OCI-LY1 (cell line): Measurements from ENCODE around the gene CKS2.

ENCODE experiments used
- H2AFZ ChIP-seq: fragments of 200-600 bp; sonication (generic), shearing (Covaris generic); 2 replicates; pipeline ENCODE4 v1.6.0; 2014; ENCODE audit warnings: antibody characterized with exemption, mild to moderate bottlenecking, low read length
- H3F3A ChIP-seq: fragments of 200-600 bp; sonication (generic), shearing (Covaris generic); 2 replicates; pipeline ENCODE4 v1.6.0; 2014; ENCODE audit warnings: mild to moderate bottlenecking, antibody characterized with exemption, low read length, moderate library complexity; ENCODE audit not compliant: insufficient read depth
- H3K27ac ChIP-seq: fragments of 200-600 bp; sonication (generic); 2 replicates; pipeline ENCODE4 v1.5.1; 2014; ENCODE audit warnings: low read length, mixed run types, mild to moderate bottlenecking, low read depth; ENCODE audit not compliant: poor library complexity, severe bottlenecking
- H3K27me3 ChIP-seq: fragments of 200-600 bp; sonication (generic); 2 replicates; pipeline ENCODE4 v1.6.0; 2014; ENCODE audit warnings: antibody characterized with exemption, mild to moderate bottlenecking, low read length, moderate library complexity; ENCODE audit not compliant: insufficient read depth
- H3K36me3 ChIP-seq: fragments of 200-600 bp; sonication (generic); 2 replicates; pipeline ENCODE4 v1.6.1; 2014; ENCODE audit warnings: mild to moderate bottlenecking, antibody characterized with exemption, low read length, moderate library complexity, mixed read lengths; ENCODE audit not compliant: insufficient read depth
- H3K4me1 ChIP-seq: fragments of 200-600 bp; sonication (generic); 2 replicates; pipeline ENCODE4 v1.5.1; 2014; ENCODE audit warnings: mild to moderate bottlenecking, low read length, moderate library complexity; ENCODE audit not compliant: insufficient read depth, severe bottlenecking
- H3K4me2 ChIP-seq: fragments of 200-600 bp; sonication (generic), shearing (Covaris generic); 2 replicates; pipeline ENCODE4 v1.6.1; 2014; ENCODE audit warnings: low read length
- H3K4me3 ChIP-seq: fragments of 200-600 bp; sonication (generic); 2 replicates; pipeline ENCODE4 v1.5.1; 2014; ENCODE audit warnings: low read length, low read depth, mild to moderate bottlenecking, mixed read lengths; ENCODE audit not compliant: poor library complexity, severe bottlenecking
- H3K79me2 ChIP-seq: fragments of 200-600 bp; shearing (Covaris generic); 2 replicates; pipeline ENCODE4 v1.6.1; 2016; ENCODE audit warnings: mixed run types, low read length, mixed read lengths; ENCODE audit not compliant: insufficient read depth
- H3K9ac ChIP-seq: fragments of 200-600 bp; sonication (generic), shearing (Covaris generic); 2 replicates; pipeline ENCODE4 v1.6.1; 2014; ENCODE audit warnings: mild to moderate bottlenecking, low read length, mixed read lengths
- H3K9me2 ChIP-seq: fragments of 200-600 bp; sonication (generic), shearing (Covaris generic); 2 replicates; pipeline ENCODE4 v1.6.1; 2014; ENCODE audit warnings: low read depth, mild to moderate bottlenecking, low read length, mixed read lengths
- H3K9me3 ChIP-seq: fragments of 200-600 bp; shearing (Covaris generic); 2 replicates; pipeline ENCODE4 v1.6.1; 2014; ENCODE audit warnings: low read length, mixed read lengths
- H4K20me1 ChIP-seq: fragments of 200-600 bp; sonication (generic), shearing (Covaris generic); 2 replicates; pipeline ENCODE4 v1.6.0; 2016; ENCODE audit warnings: mild to moderate bottlenecking, low read length; ENCODE audit not compliant: insufficient read depth
- EZH2 ChIP-seq: fragments of 200-600 bp; sonication (generic), shearing (Covaris generic); IDR thresholded peaks from 2 replicates; pipeline ENCODE4 v1.8.0; 2017; ENCODE audit warnings: borderline replicate concordance, mixed run types, mild to moderate bottlenecking, antibody characterized with exemption, low read length, moderate library complexity, mixed read lengths
- TF ChIP-seq, protein P1 (sequence below): fragments of 200-600 bp; sonication (generic), shearing (Covaris generic); IDR thresholded peaks from 2 replicates; pipeline ENCODE4 v1.5.1; 2017; ENCODE audit warnings: mild to moderate bottlenecking, antibody characterized with exemption, low read length, moderate library complexity, mixed read lengths

CKS2 gene

DNA sequence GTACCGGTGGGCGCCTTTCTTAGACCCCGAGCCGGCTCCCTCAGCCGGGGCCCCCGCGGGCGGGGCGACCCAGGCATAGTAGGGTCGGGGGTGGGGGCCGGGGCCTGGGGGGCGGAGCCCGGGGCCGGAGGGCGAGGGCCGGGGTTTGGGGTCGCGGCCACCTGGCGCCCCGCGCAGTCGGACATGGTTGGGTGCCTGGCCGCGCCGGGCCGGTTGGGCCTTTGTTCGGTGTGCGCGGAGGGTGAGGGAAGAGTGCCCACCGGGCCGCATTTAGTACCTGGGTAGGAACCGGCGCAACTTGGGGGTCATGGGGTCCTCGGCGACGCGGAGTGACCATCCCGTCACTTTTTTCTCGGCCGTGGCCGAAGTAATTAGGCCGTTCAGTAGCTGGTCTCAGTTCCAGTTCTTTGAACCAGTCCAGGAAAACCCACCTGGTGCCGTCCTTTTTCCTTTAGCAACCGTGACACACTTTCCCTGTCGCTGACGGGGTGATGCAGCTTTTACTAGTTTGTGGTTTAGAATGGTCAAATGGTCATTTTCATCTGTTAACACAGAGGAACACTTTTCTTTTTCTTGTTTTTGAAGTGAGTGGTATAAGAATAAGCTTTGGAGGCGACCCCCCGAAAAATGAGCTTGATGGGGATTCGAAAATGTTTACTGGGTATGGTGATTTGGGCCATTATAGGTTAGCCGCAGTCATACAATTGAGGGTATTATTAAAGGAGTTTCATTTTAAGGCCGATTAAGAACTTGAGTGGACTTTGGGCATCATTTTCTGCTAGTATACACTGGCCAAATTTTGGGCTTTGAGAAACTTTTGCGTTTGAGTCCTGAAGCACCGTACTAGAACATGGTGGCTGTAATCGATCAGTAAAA, 589 bp downstream of the CKS2 start:
- no peak for TF ChIP-seq EZH2
- TF ChIP-seq, protein P1, sequence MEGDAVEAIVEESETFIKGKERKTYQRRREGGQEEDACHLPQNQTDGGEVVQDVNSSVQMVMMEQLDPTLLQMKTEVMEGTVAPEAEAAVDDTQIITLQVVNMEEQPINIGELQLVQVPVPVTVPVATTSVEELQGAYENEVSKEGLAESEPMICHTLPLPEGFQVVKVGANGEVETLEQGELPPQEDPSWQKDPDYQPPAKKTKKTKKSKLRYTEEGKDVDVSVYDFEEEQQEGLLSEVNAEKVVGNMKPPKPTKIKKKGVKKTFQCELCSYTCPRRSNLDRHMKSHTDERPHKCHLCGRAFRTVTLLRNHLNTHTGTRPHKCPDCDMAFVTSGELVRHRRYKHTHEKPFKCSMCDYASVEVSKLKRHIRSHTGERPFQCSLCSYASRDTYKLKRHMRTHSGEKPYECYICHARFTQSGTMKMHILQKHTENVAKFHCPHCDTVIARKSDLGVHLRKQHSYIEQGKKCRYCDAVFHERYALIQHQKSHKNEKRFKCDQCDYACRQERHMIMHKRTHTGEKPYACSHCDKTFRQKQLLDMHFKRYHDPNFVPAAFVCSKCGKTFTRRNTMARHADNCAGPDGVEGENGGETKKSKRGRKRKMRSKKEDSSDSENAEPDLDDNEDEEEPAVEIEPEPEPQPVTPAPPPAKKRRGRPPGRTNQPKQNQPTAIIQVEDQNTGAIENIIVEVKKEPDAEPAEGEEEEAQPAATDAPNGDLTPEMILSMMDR = no peak
- H2AFZ ChIP-seq = no peak overlapping the region
- peak overlapping the region; percentile 95 for H3K4me3 ChIP-seq
- peak overlapping the region; percentile 92 for H3K27ac ChIP-seq
- H3K4me2 ChIP-seq = peak overlapping the region; percentile 93
- H3K9ac ChIP-seq = peak overlapping the region; percentile 96
- H3K9me2 ChIP-seq = no peaks in the 10 kb centered on the region
- H4K20me1 ChIP-seq = no peaks in the 10 kb centered on the region
- no peaks in the 10 kb centered on the region for H3K27me3 ChIP-seq
- peaks cover 51% of the 10 kb centered on the region for H3K4me1 ChIP-seq
- no peaks in the 10 kb centered on the region for H3K9me3 ChIP-seq
- H3K79me2 ChIP-seq = peaks cover 53% of the 10 kb centered on the region
- H3F3A ChIP-seq = peaks cover 9% of the 10 kb centered on the region
- H3K36me3 ChIP-seq = peaks cover 62% of the 10 kb centered on the region

DNA sequence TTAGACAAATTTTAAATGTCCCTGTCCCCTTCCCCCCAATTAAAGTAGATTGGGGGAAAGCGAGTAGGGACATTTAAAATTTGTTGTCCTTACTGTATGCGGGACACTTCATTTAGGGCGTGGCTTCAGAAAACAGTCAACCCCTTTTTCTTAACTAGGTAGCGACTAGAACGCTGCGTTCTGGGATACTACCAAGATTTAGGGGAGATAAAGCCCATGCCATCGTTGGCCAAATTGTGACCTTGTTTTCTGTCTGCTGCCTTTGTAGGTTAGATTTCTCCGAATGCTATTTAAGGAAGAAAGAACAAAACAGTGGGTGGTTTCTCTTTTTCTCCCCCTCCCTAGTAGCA, 1.2 kb downstream of the CKS2 start:
- TF ChIP-seq EZH2 = no peak
- TF ChIP-seq, protein P1 = no peak
- Histone ChIP-seq H3K4me3 (peak overlapping the region; percentile 95), H3K9ac (peak overlapping the region; percentile 96), H3K4me2 (peak overlapping the region; percentile 93), H3K36me3 (peaks cover 65% of the 10 kb centered on the region), H3K9me3 (no peaks in the 10 kb centered on the region), H3F3A (peaks cover 15% of the 10 kb centered on the region), H2AFZ (no peak overlapping the region), H3K79me2 (peaks cover 53% of the 10 kb centered on the region), H4K20me1 (no peaks in the 10 kb centered on the region), H3K4me1 (peaks cover 57% of the 10 kb centered on the region), H3K27ac (peak overlapping the region; percentile 92), H3K9me2 (no peaks in the 10 kb centered on the region), H3K27me3 (no peaks in the 10 kb centered on the region)

DNA sequence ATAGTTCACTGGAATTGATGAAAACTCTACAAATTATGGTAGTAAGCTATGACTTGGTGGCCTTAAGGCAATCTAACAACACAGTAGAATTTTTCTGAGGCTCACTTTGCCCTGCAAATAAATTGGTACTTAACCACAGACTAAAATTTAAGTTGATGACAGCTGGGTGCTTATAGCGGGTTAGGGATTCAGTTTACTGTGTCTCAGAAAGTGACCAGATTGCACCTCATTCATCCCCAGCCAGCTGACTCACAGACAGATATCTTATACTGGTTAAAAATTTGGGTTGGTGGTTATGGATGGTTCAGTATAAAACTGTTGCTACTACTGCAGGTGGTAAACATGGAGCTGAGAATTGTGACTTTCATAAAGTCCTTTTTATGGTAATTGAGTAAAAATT, 2.8 kb downstream of the CKS2 start:
- peaks cover 22% of the 10 kb centered on the region for H3F3A ChIP-seq
- H3K9me3 ChIP-seq = no peaks in the 10 kb centered on the region
- peaks cover 67% of the 10 kb centered on the region for H3K4me1 ChIP-seq
- peak overlapping the region; percentile 95 for H3K4me3 ChIP-seq
- H2AFZ ChIP-seq = no peak overlapping the region
- H3K4me2 ChIP-seq = peak overlapping the region; percentile 93
- peak overlapping the region; percentile 96 for H3K9ac ChIP-seq
- H3K27ac ChIP-seq = peak overlapping the region; percentile 92
- peaks cover 68% of the 10 kb centered on the region for H3K36me3 ChIP-seq
- no peak for TF ChIP-seq EZH2
- TF ChIP-seq, protein P1 = no peak
- peaks cover 53% of the 10 kb centered on the region for H3K79me2 ChIP-seq
- H3K27me3 ChIP-seq = no peaks in the 10 kb centered on the region
- no peaks in the 10 kb centered on the region for H3K9me2 ChIP-seq
- no peaks in the 10 kb centered on the region for H4K20me1 ChIP-seq
